Endometrium (tissue), 2 donors: ENCODE data around the gene PDS5B.
A peak's percentile ranks its signal among the peaks of the same experiment; 100 is the strongest.

Experiments
- FAIRE-seq: peaks from 2 replicates; lab custom pipeline; 2012; peaks lifted over from hg19 to GRCh38; lab: Jason Lieb, UNC
- donor health status: control.
- donor health status: control.

Gene PDS5B

GRCh38 chr13:32588736-32589135, 2.5 kb downstream of the PDS5B start:
- FAIRE-seq, result no peak

- no peak for FAIRE-seq
These were observed 3.2 kb downstream of the PDS5B start for GRCh38 chr13:32589471-32589870.

GRCh38 chr13:32590266-32590665, 4.0 kb downstream of the PDS5B start:
- no peak for FAIRE-seq

GRCh38 chr13:32592082-32592481, 5.8 kb downstream of the PDS5B start:
- FAIRE-seq, result no peak

- no peak for FAIRE-seq
These were observed 8.0 kb downstream of the PDS5B start for GRCh38 chr13:32594157-32594738.

GRCh38 chr13:32595306-32595705, 9.1 kb downstream of the PDS5B start:
- no peak for FAIRE-seq

GRCh38 chr13:32600890-32601289, 14.6 kb downstream of the PDS5B start:
- no peak for FAIRE-seq

GRCh38 chr13:32609428-32609827, 23.2 kb downstream of the PDS5B start:
- FAIRE-seq, result no peak

- FAIRE-seq, result no peak
These were observed 24.3 kb downstream of the PDS5B start for GRCh38 chr13:32610538-32610937.

- no peak for FAIRE-seq
These were observed 24.7 kb downstream of the PDS5B start for GRCh38 chr13:32610977-32611376.

GRCh38 chr13:32616883-32617511, 30.7 kb downstream of the PDS5B start:
- FAIRE-seq, result no peak

GRCh38 chr13:32622827-32623226, 36.6 kb downstream of the PDS5B start:
- FAIRE-seq, result no peak

- no peak for FAIRE-seq
These were observed 38.2 kb downstream of the PDS5B start for GRCh38 chr13:32624441-32624840.

- no peak for FAIRE-seq
These were observed 41.5 kb downstream of the PDS5B start for GRCh38 chr13:32627793-32628192.

- no peak for FAIRE-seq
These were observed 43.1 kb downstream of the PDS5B start for GRCh38 chr13:32629313-32629712.

- no peak for FAIRE-seq
These were observed 43.6 kb downstream of the PDS5B start for GRCh38 chr13:32629866-32630265.

GRCh38 chr13:32632343-32632909, 46.2 kb downstream of the PDS5B start:
- no peak for FAIRE-seq

GRCh38 chr13:32636711-32637110, 50.5 kb downstream of the PDS5B start:
- no peak for FAIRE-seq

- FAIRE-seq, result no peak
These were observed 52.5 kb downstream of the PDS5B start for GRCh38 chr13:32638739-32639138.

- peak; percentile 93 for FAIRE-seq
These were observed 53.4 kb downstream of the PDS5B start for GRCh38 chr13:32639502-32640105.

GRCh38 chr13:32642316-32642715, 56.1 kb downstream of the PDS5B start:
- no peak for FAIRE-seq

- FAIRE-seq, result no peak
These were observed 56.6 kb downstream of the PDS5B start for GRCh38 chr13:32642858-32643257.

GRCh38 chr13:32645854-32646253, 59.6 kb downstream of the PDS5B start:
- no peak for FAIRE-seq

- no peak for FAIRE-seq
These were observed 61.7 kb downstream of the PDS5B start for GRCh38 chr13:32647926-32648325.
